Globus pallidus (tissue), 1 donor: ENCODE measurements around the gene CRYBA1.

Experiments used
- DNase-seq: peaks from one replicate; pipeline ENCODE4 v3.0.0-alpha.2; 2015; ENCODE audit warnings: low spot score

The CRYBA1 gene

DNA sequence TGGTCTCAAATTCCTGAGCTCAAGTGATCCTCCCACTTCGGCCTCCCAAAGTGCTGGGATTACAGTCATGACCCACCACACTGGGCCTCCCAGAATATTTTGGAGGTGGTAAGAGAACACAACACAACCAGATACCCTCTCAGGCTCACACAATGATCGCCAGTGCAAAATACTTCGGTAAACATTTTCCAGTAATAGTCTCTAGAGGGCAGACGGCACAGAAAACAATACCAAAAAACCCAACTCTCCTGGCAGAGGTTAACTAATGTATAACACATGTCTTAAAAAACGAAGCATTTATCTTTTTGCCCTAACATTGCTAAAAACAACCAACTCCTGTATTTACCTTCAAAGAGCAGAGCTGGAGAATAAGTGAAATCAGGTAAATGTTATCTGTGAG is 36.8 kb downstream of the CRYBA1 start:
- no peak for DNase-seq

DNA sequence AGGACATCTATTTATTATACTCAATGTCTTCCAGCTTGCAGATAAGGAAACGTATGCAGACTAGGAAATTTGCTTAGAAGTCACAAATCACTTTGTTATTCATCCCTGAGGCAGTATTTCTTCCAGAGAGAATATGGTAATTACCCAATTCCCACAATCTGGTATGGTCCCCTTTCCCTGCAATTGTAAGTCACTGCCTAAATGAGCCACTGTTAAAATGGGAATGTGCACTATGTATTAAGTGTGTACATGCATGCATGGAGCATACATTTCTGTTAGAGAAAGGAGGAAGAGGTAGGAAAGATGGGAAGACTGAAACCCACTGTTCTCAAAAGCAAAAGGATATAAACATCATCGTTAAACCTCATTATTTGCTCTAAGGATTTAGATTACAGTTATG is 37.3 kb downstream of the CRYBA1 start:
- no peak for DNase-seq

DNA sequence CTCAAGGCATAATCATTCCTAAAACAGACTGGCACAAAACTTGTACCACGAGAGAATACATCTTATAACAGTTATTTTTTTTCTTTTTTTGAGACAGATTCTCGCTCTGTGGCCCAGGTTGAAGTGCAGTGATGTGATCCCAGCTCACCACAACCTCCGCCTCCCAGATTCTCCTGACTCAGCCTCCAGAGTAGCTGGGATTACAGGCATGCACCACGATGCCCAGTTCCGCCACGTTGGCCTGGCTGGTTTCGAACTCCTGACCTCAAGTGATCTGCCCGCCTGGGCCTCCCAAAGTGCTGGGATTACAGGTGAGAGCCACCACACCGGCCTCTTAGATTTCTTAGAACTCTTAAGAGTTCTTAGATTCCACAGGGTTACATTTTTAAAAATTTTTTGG is 43.2 kb downstream of the CRYBA1 start:
- DNase-seq, result no peak

DNA sequence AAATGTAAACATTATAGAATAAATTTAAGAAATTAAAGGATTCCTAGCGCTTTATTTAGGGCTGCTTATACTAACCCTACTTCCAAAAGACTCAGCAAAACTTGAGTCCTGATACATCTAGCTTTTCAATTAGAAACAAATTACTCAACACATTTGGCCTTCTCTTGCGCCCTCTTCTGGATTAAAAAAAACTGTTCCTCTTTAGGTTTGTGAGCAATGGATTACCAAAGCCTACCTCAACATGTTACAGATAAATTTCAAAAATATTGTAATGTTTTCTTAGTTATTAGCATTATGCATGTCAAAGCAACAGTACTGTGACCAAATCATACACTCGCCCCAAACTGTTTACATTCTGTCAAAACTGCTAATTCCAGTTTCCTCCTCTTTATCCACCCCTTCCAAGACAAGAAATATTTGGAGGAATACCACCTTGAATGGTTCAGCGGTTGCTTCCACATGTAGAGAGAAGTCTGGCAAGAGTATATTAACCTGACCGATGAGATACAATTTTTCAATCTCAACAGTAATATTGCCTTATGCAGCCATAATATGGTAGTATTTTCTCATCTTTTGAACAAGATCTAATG is 44.6 kb downstream of the CRYBA1 start:
- peak; percentile 77 for DNase-seq

DNA sequence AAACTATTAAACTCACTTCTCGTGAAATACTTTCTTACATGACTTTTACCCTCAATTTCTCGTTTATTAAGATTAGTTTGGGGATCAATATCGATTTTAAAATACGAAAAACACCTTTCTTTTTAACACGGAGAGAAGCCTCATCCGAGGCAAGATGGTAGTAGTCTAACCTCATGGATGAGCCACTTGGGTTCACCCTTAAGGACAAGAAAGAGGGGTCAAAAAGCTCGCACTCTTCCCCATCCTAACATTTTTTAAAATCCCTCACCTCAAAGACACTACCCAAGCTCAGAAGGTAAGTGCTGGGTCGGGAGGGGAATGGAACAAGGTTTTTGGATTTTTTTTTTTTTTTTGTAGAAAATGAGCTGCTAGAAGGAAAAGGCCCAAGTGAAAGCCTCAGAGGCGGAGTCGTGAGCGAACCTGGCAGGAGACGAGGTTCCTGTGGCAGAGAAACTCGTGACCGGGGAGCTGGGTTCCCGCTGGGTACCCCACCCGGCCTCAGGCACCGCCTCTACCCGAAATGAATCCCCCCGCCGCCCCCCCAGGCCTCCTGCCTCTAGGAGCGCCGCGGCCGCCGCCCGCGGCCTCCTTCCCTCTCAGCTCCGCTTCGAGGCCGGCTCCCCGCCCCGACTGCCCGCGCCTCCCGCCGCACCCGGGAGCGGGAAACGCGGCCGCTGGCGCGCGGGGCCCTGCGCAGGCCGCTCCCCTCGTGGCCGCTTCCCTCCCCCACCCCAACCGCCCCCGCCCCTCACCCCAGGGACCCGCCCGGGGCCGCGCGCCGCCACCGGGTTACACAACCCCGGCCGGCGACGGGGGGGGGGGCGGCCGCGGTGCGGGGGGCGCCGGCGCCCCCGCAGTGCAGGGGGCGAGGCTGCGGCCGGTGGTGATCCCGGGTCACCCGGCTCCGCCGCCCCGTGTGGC is 45.7 kb downstream of the CRYBA1 start:
- DNase-seq, result peak; percentile 59

DNA sequence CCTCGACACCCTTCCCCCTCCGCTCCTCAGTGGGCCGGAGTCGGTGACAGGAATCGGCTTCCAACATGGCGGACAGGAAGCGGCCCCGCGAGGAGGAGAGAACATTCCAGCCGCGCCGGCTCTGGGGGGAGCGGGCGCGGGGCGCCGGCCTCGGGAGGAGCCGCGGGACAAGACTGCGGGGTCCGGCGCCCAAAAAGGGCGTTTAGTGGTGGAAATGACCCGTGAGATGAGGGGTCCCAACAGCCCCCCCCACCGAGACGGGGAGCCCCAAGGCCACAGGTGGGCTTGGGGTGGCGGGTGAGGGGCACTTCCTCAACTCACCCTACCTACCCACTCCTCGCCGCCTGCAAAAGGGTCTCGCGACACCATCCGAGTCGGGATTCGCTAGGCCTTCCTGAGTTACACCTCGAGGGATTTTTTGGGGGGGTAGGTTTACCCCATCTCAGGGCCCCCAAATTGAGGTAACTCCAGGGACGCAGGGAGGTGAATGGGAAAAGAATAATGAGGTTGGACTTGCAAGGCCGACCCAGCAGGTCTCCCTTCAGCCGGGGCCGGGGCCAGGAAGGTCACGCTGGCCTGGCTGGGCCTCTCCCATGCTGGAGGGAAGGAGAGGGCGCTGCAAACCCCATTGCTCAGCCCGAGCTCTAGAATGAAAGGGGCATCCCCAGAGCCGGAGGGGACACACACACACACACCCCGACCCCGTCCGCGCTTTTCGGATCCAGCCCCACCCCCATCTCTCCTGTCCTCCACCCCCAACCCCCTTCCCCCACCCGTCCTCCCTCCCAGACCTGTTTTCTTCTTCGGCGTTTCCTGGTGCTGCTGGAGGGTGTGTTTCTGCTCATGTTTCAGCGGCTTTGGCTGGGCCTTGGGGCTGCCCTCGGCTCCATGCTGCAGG is 46.6 kb downstream of the CRYBA1 start:
- peak; percentile 61 for DNase-seq

DNA sequence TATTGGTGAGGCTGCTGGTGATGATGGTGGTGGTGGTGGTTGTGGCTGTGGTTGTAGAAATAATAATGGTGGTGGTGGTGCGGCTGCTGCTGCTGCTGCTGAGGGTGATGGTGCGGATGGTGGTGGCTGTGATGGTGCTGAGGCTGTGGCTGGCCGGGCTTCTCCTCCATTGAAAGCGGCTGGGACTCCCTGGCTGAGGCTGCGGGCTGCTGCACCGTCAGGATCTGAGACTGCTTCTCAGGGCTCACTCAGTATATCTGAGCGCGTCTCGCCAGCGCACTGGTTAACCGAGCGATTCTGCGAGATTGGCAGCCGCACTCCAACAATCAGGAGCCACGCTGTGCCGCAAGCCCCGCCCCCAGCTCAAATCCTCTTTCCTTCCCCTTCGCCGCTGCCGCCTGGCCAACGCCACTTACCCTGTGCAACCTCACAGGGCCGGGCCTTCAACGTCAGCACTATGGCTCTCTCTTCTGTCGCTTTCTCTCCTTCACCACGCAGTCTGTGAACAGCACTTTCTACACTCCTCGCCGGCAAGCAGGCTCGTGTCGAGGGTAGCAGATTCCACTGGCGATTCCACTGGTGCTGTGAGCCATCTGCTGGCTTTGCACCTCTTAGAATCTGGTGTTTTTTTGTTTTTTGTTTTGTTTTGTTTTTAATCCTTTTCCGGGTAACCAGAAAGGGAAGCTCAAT is 47.4 kb downstream of the CRYBA1 start, which contains the start of gene NUFIP2:
Gene NUFIP2 (minus strand): TSS at position 259 of the 690 bp plus-strand sequence. CDS start 89 bp downstream, at position 170.
- peak; percentile 100 for DNase-seq

DNA sequence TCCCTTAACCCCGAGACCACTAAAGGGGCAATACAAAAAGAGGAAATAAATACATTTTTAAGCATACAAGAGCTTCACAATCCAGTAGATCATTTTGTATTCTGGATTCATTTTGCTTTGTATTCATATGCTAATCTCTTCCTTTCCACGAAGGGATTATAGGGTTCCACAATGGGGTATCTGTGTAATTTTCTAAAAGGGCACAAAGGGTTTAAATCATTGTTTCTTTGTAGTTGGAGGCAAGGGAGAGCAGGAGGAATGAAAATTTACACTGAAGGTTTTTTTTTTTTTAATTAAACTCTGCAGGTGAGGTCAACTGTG is 47.9 kb downstream of the CRYBA1 start:
- DNase-seq, result no peak

DNA sequence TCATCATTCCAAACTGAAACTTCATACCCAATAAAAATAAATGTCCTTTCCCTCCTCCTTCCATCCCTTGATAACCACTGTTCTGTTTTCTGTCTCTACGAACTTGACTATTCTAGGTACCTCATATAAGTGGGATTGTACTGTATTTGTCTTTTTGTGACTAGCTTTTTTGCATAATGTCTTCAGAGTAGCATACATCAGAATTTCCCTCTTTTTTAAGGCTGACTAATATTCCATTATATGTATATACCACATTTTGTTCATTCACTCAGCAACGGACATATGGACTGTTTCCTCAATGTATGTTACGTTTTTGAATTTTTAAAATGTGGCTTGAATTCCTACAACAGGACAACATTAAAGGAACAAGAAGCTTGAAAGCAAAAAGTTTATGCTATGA is 48.8 kb downstream of the CRYBA1 start:
- no peak for DNase-seq

DNA sequence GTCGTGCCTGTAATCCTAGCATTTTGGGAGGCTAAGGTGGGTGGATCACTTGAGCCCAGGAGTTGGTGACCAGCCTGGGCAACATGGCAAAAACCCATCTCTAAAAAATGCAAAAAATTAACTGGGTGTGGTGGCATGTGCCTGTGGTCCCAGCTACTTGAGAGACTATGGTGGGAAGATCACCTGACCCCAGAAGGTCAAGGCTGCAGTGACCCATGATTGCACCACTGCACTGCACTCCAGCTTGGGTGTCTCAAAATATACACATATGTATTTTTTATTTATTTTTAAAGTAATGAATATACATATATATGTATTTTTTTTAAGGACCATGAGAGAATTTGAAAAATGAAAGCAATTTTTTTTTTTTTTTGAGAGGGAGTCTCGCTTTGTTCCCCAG is 52.4 kb downstream of the CRYBA1 start:
- DNase-seq, result no peak

DNA sequence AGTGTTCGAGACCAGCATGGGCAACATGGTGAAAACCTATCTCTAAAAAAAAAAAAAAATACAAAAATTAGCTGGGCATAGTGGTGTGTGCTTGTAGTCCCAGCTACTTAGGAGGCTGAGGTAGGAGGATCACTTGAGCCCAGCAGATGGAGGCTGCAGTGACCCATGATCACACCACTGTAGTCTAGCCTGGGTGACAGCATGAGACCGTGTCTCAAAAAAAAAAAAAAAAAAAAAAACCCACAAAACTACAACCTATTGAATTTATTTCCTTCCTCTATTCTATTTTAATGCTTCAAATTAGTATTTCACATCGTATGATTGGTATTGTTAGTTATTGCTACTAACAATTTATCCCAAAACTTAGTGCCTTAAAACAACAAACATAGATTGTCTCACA is 56.7 kb downstream of the CRYBA1 start:
- no peak for DNase-seq
